ENCODE measurements around the gene BRK1. TPM values are rescaled to one million over a fixed set of nuclear protein-coding genes. Genes with fewer than 3 reads are reported as not detected.
A peak's percentile ranks its signal among the peaks of the same experiment; 100 is the strongest.
"Not testable (repeated sequence)": the region's sequence is repeated elsewhere in the genome, so short reads cannot be mapped to it uniquely, and the experiment has no call there.

BRK1 gene
- polyA plus RNA-seq, 1 donor from 2014 or later = 221 TPM

- Mint-ChIP-seq H3K4me1 (peaks cover 14 to 30% (median 20%) of the 10 kb centered on the region in 3 donors), H3K27me3 (no peaks in the 10 kb centered on the region), H3K27ac (peak overlapping the region in 1 of 3 donors; percentile 18), H3K9me3 (no peaks in the 10 kb centered on the region), H3K36me3 (peaks cover 9% of the 10 kb centered on the region), H3K4me3 (no peak overlapping the region)
These were observed 5.6 kb downstream of the BRK1 start for GRCh38 chr3:10121064-10121463.

GRCh38 chr3:10122724-10123123 lies 7.2 kb downstream of the BRK1 start:
- Mint-ChIP-seq H3K36me3 (peaks cover 13% of the 10 kb centered on the region), H3K9me3 (no peaks in the 10 kb centered on the region), H3K27me3 (no peaks in the 10 kb centered on the region), H3K4me3 (no peak overlapping the region), H3K4me1 (peaks cover 6 to 21% (median 13%) of the 10 kb centered on the region in 3 donors), H3K27ac (peak overlapping the region in 1 of 3 donors; percentile 10)

DNA sequence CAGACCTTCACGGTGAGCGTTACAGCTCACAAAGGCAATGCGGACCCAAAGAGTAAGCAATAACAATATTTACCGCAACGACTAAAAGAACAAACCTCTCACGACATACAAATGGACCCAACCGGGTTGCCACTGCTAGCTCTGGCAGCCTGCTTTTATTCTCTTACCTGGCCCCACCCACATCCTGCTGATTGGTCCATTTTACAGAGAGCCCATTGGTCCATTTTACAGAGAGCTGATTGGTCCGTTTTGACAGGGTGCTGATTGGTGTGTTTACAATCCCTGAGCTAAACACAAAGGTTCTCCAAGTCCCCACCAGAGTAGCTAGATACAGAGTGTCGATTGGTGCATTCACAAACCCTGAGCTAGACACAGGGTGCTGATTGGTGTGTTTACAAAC lies 20.4 kb downstream of the BRK1 start:
- H3K4me1 Mint-ChIP-seq, H3K27me3 Mint-ChIP-seq, H3K27ac Mint-ChIP-seq, H3K9me3 Mint-ChIP-seq, H3K36me3 Mint-ChIP-seq: not testable (repeated sequence)
- H3K4me3 Mint-ChIP-seq = peak overlapping the region in 1 of 4 donors; percentile 26

- H3K9me3 Mint-ChIP-seq = no peaks in the 10 kb centered on the region
- no peak overlapping the region for H3K27ac Mint-ChIP-seq
- no peak overlapping the region for H3K4me3 Mint-ChIP-seq
- H3K36me3 Mint-ChIP-seq = no peaks in the 10 kb centered on the region
- peaks cover 0 to 1% (median 1%) of the 10 kb centered on the region in 3 donors for H3K4me1 Mint-ChIP-seq
- no peaks in the 10 kb centered on the region for H3K27me3 Mint-ChIP-seq
These were observed 21.0 kb downstream of the BRK1 start for GRCh38 chr3:10136426-10137005.

DNA sequence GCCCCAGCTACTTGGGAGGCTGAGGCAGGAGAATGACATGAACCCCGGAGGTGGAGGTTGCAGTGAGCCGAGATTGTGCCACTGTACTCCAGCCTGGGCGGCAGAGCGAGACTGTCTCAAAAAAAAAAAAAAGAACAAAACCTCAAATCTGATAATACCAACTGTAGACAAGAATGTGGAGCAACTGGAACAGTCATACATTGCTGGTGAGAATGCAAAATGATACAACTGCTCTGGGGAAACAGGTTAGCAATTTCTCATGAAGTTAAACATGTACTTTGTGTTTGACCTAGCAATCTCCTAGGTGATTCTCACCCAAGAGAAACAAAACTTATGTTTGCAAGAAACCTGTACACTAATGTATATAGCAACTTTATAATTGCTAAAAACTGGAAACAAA lies 21.7 kb downstream of the BRK1 start:
- no peaks in the 10 kb centered on the region for H3K36me3 Mint-ChIP-seq
- H3K27ac Mint-ChIP-seq = peak overlapping the region in 1 of 3 donors; percentile 42
- no peaks in the 10 kb centered on the region for H3K27me3 Mint-ChIP-seq
- peak overlapping the region in 1 of 4 donors; percentile 9 for H3K4me3 Mint-ChIP-seq
- H3K9me3 Mint-ChIP-seq = no peaks in the 10 kb centered on the region
- H3K4me1 Mint-ChIP-seq = peaks cover 0 to 4% (median 1%) of the 10 kb centered on the region in 3 donors

DNA sequence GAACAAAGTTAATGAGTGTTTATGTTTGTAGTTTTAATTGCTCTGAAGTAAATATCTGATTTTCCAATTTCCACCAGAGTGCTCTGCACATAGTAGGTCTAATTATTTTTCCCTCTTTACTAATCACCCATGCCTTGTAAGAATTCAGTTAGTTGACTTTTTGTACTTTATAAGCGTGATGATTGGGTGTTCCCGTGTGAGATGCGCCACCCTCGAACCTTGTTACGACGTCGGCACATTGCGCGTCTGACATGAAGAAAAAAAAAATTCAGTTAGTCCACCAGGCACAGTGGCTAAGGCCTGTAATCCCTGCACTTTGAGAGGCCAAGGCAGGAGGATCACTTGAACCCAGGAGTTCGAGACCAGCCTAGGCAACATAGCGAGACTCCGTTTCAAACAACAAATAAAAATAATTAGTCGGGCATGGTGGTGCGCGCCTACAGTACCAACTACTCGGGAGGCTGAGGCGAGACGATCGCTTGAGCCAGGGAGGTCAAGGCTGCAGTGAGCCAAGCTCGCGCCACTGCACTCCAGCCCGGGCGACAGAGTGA lies 25.6 kb downstream of the BRK1 start:
- Mint-ChIP-seq H3K4me1 (peaks cover 17 to 21% (median 17%) of the 10 kb centered on the region in 3 donors), H3K27ac (peak overlapping the region; percentile 98 to 100 (median 99))

GRCh38 chr3:10142707-10143560 lies 27.5 kb downstream of the BRK1 start:
- Mint-ChIP-seq H3K4me1 (peaks cover 23 to 26% (median 23%) of the 10 kb centered on the region in 3 donors), H3K27me3 (no peaks in the 10 kb centered on the region), H3K36me3 (peaks cover 8% of the 10 kb centered on the region), H3K9me3 (peaks cover 0 to 2% (median 0%) of the 10 kb centered on the region in 3 donors), H3K4me3 (peak overlapping the region; percentile 92 to 100 (median 98)), H3K27ac (peak overlapping the region; percentile 98 to 100 (median 99))

More for the DNA sequence above, 25.6 kb downstream of the BRK1 start:
- H3K27me3 Mint-ChIP-seq = no peaks in the 10 kb centered on the region
- peaks cover 0 to 2% (median 0%) of the 10 kb centered on the region in 3 donors for H3K9me3 Mint-ChIP-seq
- H3K4me3 Mint-ChIP-seq = peak overlapping the region; percentile 92 to 100 (median 98)
- H3K36me3 Mint-ChIP-seq = peaks cover 6% of the 10 kb centered on the region

GRCh38 chr3:10145685-10146084 lies 30.2 kb downstream of the BRK1 start:
- Mint-ChIP-seq H3K27ac (peak overlapping the region; percentile 43 to 85 (median 53)), H3K4me1 (peaks cover 28 to 34% (median 33%) of the 10 kb centered on the region in 3 donors), H3K9me3 (peaks cover 0 to 2% (median 0%) of the 10 kb centered on the region in 3 donors), H3K36me3 (peaks cover 12% of the 10 kb centered on the region), H3K27me3 (no peaks in the 10 kb centered on the region), H3K4me3 (peak overlapping the region; percentile 63 to 89 (median 78))

GRCh38 chr3:10149226-10149625 lies 33.8 kb downstream of the BRK1 start:
- Mint-ChIP-seq H3K4me3 (peak overlapping the region in 3 of 4 donors; percentile 65 to 95 (median 74)), H3K27ac (peak overlapping the region; percentile 86 to 93 (median 89)), H3K9me3 (no peaks in the 10 kb centered on the region), H3K36me3 (peaks cover 9% of the 10 kb centered on the region), H3K4me1 (peaks cover 15 to 26% (median 17%) of the 10 kb centered on the region in 3 donors), H3K27me3 (no peaks in the 10 kb centered on the region)

- no peak overlapping the region for H3K27ac Mint-ChIP-seq
- H3K4me3 Mint-ChIP-seq = no peak overlapping the region
- H3K9me3 Mint-ChIP-seq = no peaks in the 10 kb centered on the region
- peaks cover 8% of the 10 kb centered on the region for H3K36me3 Mint-ChIP-seq
- H3K4me1 Mint-ChIP-seq = peaks cover 11 to 18% (median 12%) of the 10 kb centered on the region in 3 donors
- no peaks in the 10 kb centered on the region for H3K27me3 Mint-ChIP-seq
These were observed 35.5 kb downstream of the BRK1 start for GRCh38 chr3:10150987-10151386.

- H3K9me3 Mint-ChIP-seq = no peaks in the 10 kb centered on the region
- H3K36me3 Mint-ChIP-seq = peaks cover 5% of the 10 kb centered on the region
- no peaks in the 10 kb centered on the region for H3K27me3 Mint-ChIP-seq
- peaks cover 0 to 4% (median under 1%) of the 10 kb centered on the region in 3 donors for H3K4me1 Mint-ChIP-seq
- H3K27ac Mint-ChIP-seq = peak overlapping the region in 1 of 3 donors; percentile 72
- peak overlapping the region in 1 of 4 donors; percentile 13 for H3K4me3 Mint-ChIP-seq
These were observed 39.1 kb downstream of the BRK1 start for GRCh38 chr3:10154335-10155122.

DNA sequence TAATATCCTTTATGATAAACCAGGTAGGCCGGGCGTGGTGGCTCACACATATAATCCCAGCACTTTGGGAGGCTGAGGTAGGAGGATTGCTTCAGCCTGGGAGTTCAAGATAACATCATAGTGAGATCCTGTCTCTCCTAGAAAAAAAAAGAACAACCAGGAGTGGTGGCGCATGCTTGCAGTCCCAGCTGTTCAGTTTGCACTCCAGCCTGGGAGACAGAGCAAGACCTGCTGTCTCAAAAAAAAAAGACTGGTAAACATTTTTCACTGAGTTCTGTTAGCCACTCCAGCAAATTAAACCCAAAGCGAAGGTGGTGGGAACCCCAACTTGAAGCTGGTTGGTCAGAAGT lies 39.6 kb downstream of the BRK1 start:
- H3K4me1 Mint-ChIP-seq = no peaks in the 10 kb centered on the region
- H3K4me3 Mint-ChIP-seq = no peak overlapping the region
- H3K27me3 Mint-ChIP-seq = no peaks in the 10 kb centered on the region
- H3K9me3 Mint-ChIP-seq = no peaks in the 10 kb centered on the region
- H3K36me3 Mint-ChIP-seq = peaks cover 5% of the 10 kb centered on the region
- no peak overlapping the region for H3K27ac Mint-ChIP-seq

DNA sequence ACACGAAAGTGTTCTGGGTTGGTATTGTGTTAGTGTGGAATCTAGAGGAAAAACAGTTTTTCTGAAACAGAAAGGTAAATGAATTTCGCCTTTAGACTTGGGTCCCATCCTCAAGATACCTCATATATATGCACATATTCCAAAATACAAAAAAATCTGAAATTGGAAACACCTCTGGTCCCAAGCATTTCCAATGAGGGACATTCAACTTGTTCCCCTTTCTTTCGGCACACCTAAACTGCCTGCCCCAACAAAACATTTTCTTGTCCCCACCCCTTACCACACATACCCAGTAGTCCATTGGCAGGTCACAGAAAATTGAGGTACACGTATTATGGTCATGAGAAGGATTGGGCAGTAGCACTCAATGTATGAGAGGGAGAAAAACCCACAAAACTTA lies 40.2 kb downstream of the BRK1 start:
- H3K27ac Mint-ChIP-seq = no peak overlapping the region
- H3K27me3 Mint-ChIP-seq = no peaks in the 10 kb centered on the region
- H3K36me3 Mint-ChIP-seq = peaks cover 5% of the 10 kb centered on the region
- no peaks in the 10 kb centered on the region for H3K9me3 Mint-ChIP-seq
- no peak overlapping the region for H3K4me3 Mint-ChIP-seq
- H3K4me1 Mint-ChIP-seq = no peaks in the 10 kb centered on the region

DNA sequence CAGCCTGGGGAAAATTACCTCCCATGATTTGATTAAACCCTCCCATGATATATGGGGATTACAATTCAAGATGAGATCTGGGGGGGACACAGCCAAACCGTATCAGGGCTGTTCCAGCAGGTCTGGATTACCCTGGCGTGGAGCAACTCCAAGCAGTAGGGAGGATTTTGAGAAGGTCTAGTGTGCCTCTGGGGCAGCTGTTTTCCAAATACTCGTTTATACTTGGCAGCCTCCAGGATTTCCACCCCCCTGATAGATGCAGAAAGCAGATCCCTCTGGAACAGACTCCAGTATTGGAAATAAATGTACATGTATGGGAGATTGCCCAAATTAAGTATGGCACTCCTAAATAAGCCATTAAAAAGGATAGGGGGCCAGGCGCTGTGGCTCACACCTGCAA lies 41.6 kb downstream of the BRK1 start:
- no peak overlapping the region for H3K27ac Mint-ChIP-seq
- H3K4me3 Mint-ChIP-seq = no peak overlapping the region
- H3K36me3 Mint-ChIP-seq = peaks cover 5% of the 10 kb centered on the region
- H3K9me3 Mint-ChIP-seq = no peaks in the 10 kb centered on the region
- no peaks in the 10 kb centered on the region for H3K27me3 Mint-ChIP-seq
- H3K4me1 Mint-ChIP-seq = peaks cover 0 to under 1% (median 0%) of the 10 kb centered on the region in 3 donors

DNA sequence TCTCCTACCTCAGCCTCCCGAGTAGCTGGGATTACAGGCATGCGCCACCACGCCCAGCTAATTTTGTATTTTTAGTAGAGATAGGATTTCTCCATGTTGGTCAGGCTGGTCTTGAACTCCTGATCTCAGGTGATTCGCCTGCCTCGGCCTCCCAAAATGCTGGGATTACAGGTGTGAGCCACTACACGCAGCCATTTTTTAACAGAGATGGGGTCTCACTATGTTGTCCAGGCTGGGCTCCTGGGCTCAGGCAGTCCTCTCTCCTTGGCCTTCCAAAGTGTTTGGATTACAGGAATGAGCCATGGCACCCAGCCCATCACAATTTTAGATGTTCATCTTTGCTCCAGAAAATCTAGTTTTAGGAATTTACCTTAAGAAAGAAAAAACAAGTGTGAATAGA lies 43.1 kb downstream of the BRK1 start:
- H3K27ac Mint-ChIP-seq = not testable (repeated sequence)

More for the DNA sequence above, 43.1 kb downstream of the BRK1 start:
- H3K36me3 Mint-ChIP-seq, H3K27me3 Mint-ChIP-seq, H3K4me1 Mint-ChIP-seq, H3K4me3 Mint-ChIP-seq, H3K9me3 Mint-ChIP-seq: not testable (repeated sequence)
